CD4-positive, alpha-beta T cell treated with Interleukin-15 for 4 hours (primary cell): ENCODE measurements around the gene ALKBH8.
A peak's percentile ranks its signal among the peaks of the same experiment; 100 is the strongest.
"Not testable (repeated sequence)": the region's sequence is repeated elsewhere in the genome, so short reads cannot be mapped to it uniquely, and the experiment has no call there.

ENCODE experiments used
- DNase-seq: peaks from one replicate; pipeline ENCODE4 v3.0.0-alpha.2; 2020; ENCODE audit warnings: low spot score

Gene ALKBH8

DNA sequence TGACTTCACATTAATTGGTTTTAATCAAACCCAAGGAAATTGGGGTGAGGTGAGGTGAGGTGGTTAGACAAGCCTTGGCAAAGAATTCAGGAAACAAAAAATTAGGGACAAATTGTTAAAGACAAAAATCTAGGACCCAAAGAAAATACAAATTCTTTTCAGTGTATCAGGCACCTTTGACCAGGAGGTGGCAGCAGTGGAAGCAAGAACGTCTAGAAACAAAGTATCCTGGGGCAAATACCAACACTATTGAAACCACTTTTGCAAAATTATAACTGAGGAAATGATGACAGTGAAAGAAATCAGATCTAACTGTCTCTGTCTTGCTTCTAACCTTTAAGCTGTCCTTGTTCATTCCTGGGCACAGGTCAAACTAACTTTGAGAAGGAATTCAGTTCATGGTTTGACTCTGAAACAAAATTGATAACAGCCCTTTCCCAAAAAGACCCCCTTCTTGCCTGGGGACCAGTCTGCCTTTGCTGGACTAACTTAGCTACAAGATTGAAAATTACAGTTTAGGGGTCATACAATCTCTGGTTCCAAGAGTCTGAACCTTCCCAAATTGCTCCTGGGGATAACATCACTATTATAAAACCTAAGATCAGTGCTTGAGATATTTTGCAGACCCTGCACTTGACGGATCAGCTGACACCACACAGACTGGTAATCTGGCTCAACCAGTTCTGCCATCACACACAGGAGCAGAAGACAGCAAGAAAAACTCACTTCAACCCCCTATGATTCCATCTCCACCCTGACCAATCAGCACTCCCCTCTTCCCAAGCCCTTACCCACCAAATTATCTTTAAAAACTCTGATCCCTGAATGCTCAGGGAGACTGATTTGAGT lies 11.2 kb upstream of the ALKBH8 start:
- DNase-seq: peak; percentile 48

DNA sequence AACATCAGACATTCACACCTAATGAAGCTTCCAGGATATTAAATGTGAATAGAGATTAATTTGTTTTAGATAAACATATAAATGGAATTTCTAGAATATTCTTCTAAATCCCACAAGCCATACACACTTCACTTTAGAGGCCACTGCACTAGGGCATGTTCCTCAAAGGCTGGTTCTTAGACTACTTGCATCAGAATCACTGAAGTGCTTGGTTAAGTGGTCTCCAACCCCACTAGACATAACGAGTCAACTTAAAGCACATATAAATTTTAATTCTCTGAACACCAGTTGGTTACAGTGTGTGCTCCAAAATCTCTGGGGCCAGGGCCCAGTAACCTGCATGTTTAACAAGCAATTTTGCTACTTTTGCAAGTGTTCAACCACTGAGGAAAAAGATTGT lies 7.9 kb upstream of the ALKBH8 start:
- DNase-seq: no peak

DNA sequence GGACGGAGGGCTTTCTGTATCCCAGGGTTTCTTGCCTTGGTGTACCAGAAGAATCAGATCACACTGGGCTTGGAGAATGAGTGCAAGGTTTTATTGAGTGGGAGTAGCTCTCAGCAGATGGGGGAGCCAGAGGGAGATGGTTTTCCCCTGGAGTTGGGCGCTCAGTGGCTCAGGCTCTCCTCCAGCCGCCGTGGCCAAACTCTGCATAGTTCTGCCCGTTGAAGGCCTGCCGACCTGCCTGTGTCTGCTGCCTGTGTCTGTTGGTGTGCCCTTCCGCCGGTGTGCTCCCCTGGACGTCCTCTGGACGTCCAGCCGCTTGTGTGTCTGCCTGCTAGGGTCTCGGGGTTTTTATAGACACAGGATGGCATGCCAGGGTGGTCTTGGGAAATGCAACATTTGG lies 4.5 kb upstream of the ALKBH8 start:
- DNase-seq: no peak

DNA sequence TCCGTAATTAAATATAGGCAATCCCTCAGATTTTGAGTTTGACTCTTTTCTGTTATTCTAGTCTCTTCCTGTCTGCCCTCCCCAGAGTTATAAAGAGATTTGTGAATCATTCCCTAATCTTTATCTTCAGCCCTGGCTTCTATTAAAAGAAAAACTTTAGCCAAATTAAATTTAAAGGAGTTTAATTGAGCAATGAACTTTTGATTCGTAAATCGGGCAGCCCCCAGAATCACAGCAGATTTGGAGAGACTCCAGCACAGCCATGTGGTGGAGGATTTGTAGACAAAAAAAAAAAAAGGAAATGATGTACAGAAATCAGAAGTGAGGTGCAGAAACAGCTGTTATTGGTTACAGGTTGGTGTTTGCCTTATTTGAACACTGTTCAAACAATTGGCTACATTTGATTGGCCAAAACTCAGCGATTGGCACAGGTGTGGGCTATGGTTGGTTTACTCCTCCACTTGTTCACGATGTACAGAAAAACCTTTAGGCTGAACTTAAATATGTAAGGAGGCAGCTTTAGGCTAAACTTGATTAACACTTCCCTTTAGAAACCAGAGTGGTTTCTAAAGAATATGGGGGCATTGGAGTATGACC lies 2.3 kb upstream of the ALKBH8 start:
- no peak for DNase-seq

DNA sequence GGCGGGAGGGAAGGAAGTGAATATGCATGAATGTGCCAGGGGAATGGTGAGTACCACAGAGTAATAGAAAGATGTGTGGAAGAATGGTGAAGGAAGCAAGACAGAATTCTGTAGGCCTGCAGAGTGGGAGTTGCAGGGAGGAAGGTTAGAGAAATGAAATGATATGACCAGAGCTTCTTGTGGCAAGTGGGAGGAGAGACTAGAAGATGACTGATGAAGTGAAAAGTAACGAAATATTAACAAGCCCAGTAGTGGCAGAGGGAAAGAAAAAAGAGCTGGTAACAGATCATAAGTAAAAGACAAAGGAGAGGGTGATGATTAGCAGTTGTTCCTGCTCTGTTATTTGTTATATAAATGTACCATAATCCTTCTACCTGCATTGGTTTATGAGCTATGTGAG lies 1.0 kb upstream of the ALKBH8 start:
- no peak for DNase-seq

DNA sequence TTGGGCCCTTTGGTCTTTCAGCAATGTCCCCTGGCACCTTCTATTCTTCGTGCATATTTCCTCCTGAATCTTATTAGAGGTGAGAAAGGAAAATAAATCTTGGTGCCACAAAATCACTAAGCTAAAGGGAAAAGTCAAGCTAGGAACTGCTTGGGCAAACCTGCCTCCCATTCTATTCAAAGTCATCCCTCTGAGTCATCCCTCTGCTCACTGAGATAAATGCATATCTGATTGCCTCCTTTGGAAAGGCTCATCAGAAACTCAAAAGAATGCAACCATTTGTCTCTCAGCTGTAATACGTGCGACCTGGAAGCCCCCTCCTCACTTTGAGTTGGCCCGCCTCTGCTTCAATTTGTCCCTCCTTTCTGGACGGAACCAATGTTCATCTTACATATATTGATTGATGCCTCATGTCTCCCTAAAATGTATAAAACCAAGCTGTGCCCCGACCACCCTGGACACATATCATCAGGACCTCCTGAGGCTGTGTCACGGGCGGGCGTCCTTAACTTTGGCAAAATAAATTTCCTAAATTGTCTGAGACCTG lies 493 bp upstream of the ALKBH8 start:
- DNase-seq: not testable (repeated sequence)

DNA sequence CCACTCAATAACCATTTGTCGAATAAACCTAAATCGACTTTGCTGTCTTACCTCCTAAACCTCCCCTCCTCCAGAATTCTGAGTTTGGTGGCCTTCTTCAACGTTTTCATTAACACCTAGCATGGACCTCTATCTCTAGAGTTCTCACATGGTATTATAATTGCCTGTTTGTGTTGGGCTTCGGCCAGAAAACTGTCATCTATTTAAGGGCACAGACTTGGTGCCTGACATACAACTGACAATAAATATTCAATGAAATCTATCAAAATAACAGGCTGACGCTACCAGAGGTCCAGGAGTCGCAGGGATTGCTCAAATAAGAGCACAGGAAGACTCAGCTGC lies 687 bp downstream of the ALKBH8 start:
- no peak for DNase-seq

DNA sequence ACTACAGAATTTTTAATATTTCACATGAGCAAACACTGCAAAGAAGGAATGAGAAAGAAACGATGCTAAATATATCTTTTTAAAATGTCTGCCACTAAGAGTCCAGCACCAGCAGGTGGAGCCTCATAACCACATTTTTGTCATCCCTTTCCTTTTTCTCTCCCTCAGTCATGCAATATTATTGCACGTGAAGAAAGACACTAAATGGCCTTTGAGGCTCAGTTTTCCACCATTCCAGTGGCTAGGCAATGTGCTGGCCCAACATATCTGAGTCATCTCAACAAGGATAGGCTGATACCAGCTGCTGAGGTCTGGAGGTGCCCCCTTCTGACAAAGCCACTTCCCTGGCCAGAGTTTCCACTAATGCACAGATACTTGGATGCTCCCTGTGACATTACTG lies 1.8 kb downstream of the ALKBH8 start:
- DNase-seq: peak; percentile 37

DNA sequence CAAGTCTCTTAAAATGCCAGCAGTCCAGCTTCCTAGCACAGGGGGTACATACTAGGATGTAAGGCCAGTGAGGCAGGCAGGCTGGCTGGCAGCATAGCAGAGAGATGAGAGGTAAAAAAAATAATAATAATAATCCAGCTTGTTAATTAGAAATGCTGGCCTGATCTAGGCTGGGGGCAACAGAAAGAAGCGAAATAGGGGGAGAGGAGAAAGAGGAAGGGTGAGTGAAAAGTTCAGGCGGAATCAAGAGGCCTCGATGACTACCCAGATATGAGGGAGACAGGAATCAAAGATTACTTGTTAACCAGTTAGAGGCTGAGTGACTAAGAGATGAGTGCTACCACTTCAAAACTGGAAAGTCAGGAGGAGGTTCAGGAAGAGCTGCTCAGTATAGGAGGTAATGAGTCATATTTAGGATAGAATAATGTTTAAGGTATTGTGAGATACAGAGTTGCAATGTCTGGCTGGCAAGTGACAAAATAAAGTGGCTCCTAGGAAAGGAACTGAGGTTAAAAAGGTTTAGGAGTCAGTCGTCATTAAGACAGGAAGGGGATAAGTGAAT lies 2.8 kb downstream of the ALKBH8 start:
- no peak for DNase-seq

DNA sequence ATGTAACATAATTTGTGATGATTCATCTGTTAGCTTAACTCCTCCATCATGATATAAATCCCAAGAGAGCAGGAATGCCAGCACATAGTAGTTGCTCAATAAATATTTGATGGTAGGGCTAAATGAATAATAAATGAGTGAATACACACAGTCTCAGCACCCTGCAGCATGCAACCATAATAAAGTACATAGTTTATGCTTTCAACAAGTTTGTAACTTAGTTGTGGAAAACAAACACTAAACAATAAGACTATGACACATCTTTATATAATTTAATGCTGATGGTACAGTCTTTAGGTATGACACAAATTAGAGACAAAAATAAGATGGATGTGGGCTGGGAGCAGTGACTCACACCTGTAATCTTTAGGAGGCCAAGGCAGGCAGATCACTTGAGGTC lies 3.8 kb downstream of the ALKBH8 start:
- DNase-seq: no peak

DNA sequence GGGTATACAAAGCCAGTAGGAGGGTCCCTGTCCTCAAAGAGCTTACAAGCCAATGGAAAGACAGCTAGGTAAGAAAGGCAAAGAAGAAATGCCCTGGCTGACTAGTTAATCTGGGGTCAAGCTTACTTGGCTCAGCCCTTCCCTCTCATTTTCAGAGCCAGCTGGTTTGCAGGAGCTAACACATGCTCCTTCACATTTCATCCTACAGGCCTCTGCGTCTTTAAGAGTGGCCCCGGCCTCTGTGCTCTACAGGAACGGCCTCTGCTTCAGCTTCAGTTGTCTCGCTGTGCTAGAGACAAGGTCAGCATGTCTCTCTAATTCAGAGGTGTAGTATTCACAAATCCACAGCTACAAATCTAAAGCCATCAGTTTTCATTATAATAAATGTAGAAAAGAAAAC lies 15.2 kb downstream of the ALKBH8 start:
- no peak for DNase-seq

DNA sequence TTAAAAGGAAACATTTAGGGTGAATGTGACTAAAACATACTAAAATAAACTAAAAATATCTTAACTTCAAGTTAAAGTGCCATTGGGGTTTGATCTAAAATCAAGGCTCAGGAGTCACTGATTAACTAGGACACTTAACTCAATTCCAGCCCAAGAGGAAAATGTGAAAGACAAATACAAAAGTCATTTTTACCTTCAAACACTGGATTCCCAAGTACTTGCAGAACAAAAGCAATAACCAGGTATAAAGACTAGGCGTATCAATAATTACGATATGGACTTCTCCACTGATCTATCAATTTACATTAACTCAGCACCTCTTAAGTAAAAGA lies 15.6 kb downstream of the ALKBH8 start:
- DNase-seq: no peak

DNA sequence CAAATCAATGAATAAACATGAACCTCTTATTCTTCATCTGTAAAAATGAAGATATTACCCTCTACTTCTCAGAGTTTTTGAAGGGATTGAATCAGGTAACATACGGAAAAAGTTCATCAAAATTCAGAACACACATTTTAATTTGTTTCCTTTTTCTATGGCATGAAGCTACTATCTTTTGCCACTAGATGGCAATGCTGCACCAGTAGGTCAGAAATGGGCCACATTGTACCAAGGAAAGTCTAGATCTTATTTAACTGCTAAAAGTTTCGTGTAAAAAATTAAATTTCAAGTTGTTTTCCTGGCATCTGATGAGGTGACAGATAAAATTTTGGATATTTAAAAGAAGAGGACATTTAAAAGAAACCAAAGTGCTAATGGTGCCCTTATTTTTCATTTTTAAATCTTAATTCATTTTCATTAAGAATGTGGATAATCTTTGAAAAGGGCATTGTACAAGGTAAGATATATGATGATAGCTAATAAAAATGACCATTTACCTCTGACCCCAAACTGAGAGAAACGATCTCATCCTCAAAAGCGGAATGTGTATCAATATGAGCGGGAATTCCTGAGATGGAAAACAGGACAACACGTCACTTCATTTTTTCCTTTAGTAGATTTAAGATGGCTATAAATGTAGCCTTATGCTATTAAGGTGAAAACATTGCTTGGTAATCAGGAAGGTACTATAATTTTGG lies 16.1 kb downstream of the ALKBH8 start:
- DNase-seq: peak; percentile 53

DNA sequence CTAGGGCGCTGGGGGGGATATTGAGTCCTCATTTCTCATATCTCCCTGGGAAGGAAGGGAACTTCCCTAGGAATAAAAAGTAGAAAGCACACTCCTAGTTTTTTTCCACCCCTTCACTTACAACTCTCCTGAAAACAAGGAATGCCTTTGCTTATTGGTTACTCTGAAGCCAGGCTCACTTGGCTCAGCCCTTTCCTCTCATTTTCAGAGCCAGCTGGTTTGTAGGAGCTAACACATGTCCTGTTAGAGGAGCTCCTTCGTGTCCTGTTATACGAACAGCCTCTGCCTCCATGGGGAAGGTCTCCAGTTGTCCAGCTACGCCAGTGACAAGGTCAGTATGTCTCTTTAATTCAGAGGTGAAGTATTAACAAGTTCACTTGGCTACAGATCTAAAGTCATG lies 17.6 kb downstream of the ALKBH8 start:
- DNase-seq: no peak

DNA sequence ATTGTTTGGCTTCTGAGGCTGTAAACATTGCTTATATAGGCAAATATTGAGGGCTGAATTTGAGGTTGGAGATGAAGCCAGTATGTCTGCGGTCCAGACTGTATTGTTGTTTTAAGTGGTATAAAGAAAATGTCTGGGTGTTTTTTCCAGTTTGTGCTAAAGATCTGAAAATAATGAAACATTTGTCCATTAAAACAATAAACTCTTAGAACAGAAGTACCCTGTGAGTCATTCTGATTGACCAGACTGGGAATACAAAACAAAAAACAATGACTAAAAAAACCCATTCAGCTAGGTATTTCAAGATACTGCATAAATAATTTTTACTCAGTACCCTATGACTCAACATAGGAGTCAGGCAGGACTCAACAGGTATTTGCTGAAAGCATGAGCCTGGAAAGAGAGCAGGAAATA lies 20.4 kb downstream of the ALKBH8 start:
- DNase-seq: no peak

DNA sequence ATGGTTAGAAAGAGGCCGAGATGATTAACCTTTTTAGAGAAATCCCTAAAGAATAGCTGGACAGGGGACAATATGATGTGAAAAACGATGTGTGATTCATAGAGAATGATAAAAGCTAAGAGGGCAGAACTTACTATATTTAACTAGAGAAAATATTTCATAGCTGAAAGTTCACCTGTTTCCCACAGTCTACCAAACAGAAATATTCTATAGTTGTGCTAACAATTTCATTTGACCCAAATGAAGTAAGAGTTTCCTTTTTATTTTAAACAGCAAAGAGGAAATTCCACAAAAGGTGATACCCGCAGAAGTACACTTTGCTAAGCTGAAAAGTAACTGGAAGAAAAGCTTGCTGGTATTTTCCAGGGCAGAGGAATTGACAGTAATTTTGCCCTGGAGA lies 26.7 kb downstream of the ALKBH8 start:
- DNase-seq: no peak

DNA sequence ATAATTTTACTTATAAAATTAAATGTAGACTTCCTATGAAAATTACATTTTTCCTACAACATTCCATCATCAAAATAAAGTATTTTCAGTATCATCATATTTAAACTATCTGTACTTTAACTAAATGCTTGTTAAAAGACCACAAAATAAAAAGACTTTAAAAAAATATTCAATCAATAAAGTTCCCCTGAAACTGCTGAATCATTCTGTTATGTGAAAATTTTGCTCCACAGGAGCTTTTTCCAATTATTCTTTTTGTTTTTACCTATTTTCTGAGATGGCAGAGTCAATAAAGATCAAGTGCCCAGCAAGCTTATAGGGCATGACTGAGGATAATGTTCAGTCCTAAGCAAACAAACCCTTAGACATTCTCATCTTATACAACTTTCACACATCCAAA lies 27.3 kb downstream of the ALKBH8 start:
- no peak for DNase-seq

DNA sequence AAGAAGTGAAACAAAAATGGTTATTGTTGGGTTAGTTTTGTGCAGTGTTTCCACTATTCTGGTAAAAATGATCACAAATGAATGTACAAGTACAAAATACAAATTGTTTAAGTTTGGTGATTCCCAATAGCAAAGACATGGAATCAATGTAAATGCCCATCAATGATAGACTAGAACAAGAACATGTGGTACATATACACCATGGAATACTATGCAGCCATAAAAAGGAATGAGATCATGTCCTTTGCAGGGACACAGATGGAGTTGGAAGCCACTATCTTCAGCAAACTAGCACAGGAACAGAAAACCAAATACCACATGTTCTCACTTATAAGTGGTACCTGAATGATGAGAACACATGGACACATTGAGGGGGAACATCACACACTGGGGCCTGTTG lies 28.4 kb downstream of the ALKBH8 start:
- DNase-seq: not testable (repeated sequence)

DNA sequence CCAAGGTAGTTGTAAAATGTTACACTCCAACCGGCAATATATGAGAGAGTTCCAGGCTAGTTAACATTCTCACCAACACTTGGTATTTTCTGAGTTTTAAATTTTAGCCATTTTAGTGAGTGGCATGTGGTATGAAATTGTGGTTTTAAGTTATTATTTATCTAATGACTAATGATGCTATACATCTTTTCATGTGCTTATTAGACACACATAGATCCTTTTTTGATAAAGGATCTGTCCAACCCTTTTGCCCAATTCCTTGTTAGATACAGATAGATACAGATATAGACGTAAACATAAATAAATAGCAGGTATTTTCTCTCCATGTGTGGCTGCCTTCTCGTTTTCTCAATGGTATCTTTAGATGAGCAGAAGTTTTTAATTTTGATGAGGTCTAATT lies 39.3 kb downstream of the ALKBH8 start:
- DNase-seq: no peak

DNA sequence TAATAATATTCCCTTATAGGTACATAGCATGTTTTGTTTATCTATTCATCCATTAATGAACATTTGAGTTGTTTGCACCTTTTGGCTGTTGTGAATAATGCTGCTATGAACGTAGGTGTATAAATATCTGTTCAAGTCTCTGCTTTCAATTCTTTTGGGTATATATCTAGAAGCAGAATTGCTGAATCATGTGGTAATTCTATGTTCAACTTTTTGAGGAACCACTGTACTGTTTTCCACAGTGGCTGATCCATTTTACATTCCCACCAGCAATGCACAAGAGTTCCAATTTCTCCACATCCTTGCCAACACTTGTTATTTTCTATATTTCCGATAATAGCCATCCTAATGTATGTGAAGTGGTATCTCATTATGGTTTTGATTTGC lies 56.7 kb downstream of the ALKBH8 start:
- DNase-seq: no peak

DNA sequence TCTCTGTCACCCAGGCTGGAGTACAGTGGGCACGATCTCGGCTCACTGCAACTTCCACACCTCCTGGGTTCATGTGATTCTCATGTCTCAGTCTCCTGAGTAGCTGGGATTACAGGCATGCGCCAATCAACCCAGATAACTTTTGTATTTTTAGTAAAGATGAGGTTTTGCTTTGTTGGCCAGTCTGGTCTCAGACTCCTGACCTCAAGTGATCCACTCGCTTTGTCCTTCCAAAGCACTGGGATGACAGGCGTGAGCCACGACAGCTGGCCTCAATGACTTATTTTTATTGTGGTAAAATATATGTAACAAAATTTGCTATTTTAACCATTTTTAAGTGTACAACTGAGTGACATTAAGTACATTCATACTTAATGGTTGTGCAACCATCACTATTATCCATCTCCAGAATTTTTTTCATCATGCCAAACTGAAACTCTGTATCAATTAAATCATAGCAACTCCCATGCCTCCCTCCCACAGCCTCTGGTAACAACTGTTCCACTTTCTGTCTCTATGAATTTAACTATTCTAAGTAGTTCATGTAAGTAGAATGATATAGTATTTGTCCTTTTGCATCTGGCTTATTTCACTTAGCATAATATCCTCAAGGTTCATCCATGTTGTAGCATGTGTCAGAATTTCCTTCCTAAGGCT lies 57.2 kb downstream of the ALKBH8 start:
- no peak for DNase-seq

DNA sequence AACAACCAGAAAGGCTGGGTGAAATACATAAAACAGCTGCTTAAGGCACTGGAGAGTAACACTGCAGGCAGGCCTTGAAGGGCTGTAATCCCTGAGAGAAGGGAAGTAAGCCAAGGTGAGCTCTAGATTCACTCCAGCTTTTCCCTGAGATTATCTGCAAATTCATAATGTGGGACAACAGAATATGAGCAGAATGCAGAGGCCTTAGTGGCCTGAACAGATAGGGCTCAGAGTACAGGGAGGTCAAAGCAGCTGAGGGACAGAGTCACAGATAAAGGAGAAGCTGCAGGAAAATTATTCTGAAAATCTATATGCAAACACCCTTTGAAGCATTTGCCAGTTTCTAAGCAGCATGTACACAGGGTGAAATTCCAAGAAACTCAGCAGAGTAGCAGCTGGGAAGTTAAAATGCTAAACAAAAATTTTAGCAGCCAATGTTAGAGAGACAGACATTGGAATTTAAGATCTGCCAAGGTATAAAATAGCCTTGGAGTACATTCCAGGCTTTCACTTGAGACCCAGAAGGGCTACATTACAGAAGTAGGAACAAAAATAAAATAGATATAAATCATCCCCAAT lies 59.8 kb downstream of the ALKBH8 start:
- no peak for DNase-seq
